Measurements from ENCODE around the gene NPC2.

DNA sequence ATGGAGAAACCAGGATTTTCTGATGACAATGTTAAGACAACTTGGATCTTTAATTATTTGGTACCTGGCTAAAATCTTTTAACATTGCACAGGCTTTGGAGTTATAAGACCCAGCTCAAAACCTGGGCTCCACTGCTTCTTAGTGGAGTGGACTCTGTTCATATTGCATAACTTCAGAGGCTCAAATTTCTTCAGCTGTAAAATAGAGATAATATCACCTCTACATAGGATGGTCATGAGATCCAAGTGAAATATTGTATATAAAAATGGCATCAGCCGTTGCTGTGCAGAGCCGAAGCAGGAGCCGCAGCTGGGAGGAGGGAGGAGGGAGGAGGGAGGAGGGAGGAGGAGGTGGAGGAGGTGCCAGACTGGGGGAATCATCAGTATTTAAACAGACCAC lies 10.5 kb downstream of the NPC2 start:
- TF ChIP-seq, protein P1, sequence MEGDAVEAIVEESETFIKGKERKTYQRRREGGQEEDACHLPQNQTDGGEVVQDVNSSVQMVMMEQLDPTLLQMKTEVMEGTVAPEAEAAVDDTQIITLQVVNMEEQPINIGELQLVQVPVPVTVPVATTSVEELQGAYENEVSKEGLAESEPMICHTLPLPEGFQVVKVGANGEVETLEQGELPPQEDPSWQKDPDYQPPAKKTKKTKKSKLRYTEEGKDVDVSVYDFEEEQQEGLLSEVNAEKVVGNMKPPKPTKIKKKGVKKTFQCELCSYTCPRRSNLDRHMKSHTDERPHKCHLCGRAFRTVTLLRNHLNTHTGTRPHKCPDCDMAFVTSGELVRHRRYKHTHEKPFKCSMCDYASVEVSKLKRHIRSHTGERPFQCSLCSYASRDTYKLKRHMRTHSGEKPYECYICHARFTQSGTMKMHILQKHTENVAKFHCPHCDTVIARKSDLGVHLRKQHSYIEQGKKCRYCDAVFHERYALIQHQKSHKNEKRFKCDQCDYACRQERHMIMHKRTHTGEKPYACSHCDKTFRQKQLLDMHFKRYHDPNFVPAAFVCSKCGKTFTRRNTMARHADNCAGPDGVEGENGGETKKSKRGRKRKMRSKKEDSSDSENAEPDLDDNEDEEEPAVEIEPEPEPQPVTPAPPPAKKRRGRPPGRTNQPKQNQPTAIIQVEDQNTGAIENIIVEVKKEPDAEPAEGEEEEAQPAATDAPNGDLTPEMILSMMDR (IDR thresholded peaks at IDR 0.05) = no peak
- no peak for TF ChIP-seq POLR2A (IDR thresholded peaks at IDR 0.05)
